Neural cell (in vitro differentiated cells): ENCODE data around the gene RGS17. TPM values are rescaled to one million over a fixed set of nuclear protein-coding genes. Genes with fewer than 3 reads are reported as not detected.

Experiments
- H2AFZ ChIP-seq: fragments of 200-600, 300-800 bp; sonication (generic), shearing (Covaris generic); 2 replicates; pipeline ENCODE4 v1.6.0; 2014; ENCODE audit warnings: low read depth, mild to moderate bottlenecking, antibody characterized with exemption, low read length, moderate library complexity
- H3F3A ChIP-seq: fragments of 200-600 bp; shearing (Covaris generic); 2 replicates; pipeline ENCODE4 v1.6.1; 2016; ENCODE audit warnings: mild to moderate bottlenecking, moderate library complexity, mixed read lengths, antibody characterized with exemption, low read length; ENCODE audit not compliant: insufficient read depth, poor library complexity, severe bottlenecking
- H3K27ac ChIP-seq: fragments of 200-600, 300-800 bp; sonication (generic), shearing (Covaris generic); 2 replicates; pipeline ENCODE4 v1.5.1; 2014; ENCODE audit warnings: mild to moderate bottlenecking, low read length, moderate library complexity
- H3K27me3 ChIP-seq: fragments of 300-800, 200-600 bp; sonication (generic), shearing (Covaris generic); 2 replicates; pipeline ENCODE4 v1.6.0; 2014; ENCODE audit warnings: mild to moderate bottlenecking, low read depth, low read length, moderate library complexity; ENCODE audit not compliant: insufficient read depth
- H3K36me3 ChIP-seq: fragments of 300-800, 200-600 bp; sonication (generic), shearing (Covaris generic); 2 replicates; pipeline ENCODE4 v1.5.1; 2014; ENCODE audit warnings: mild to moderate bottlenecking, antibody characterized with exemption, low read length, moderate library complexity; ENCODE audit not compliant: insufficient read depth
- H3K4me2 ChIP-seq: fragments of 300-800, 200-600 bp; sonication (generic), shearing (Covaris generic); 2 replicates; pipeline ENCODE4 v1.6.0; 2014; ENCODE audit warnings: mild to moderate bottlenecking, low read length
- H3K4me3 ChIP-seq: fragments of 300-800, 200-600 bp; sonication (generic), shearing (Covaris generic); 2 replicates; pipeline ENCODE4 v1.5.1; 2014; ENCODE audit warnings: mild to moderate bottlenecking, low read length, moderate library complexity
- H3K79me2 ChIP-seq: fragments of 200-600 bp; shearing (Covaris generic); replicated peaks from 2 replicates; pipeline ENCODE4 v1.6.0; 2014; ENCODE audit warnings: mild to moderate bottlenecking, low read length, moderate library complexity; ENCODE audit not compliant: insufficient read depth
- H3K9ac ChIP-seq: fragments of 300-800, 200-600 bp; sonication (generic), shearing (Covaris generic); 2 replicates; pipeline ENCODE4 v1.6.1; 2016; ENCODE audit warnings: mild to moderate bottlenecking, low read length, mixed read lengths
- H3K9me2 ChIP-seq: fragments of 200-600 bp; shearing (Covaris generic); 2 replicates; pipeline ENCODE4 v1.6.1; 2016; ENCODE audit warnings: mild to moderate bottlenecking, low read length, mixed read lengths; ENCODE audit not compliant: insufficient read depth
- H3K9me3 ChIP-seq: fragments of 200-600, 300-800 bp; sonication (generic), shearing (Covaris generic); 2 replicates; pipeline ENCODE4 v1.6.1; 2016; ENCODE audit warnings: mild to moderate bottlenecking, mixed run types, low read length, moderate library complexity, mixed read lengths
- H4K20me1 ChIP-seq: fragments of 200-600 bp; shearing (Covaris generic); 2 replicates; pipeline ENCODE4 v1.6.1; 2016; ENCODE audit warnings: mild to moderate bottlenecking, mixed run types; ENCODE audit not compliant: insufficient read depth
- EP300 ChIP-seq: fragments of 450-650 bp; conservative IDR thresholded peaks from 2 replicates; pipeline ENCODE4 v1.6.1; 2014; ENCODE audit warnings: antibody characterized with exemption, mild to moderate bottlenecking, moderate library complexity; ENCODE audit not compliant: poor library complexity, severe bottlenecking
- EZH2 ChIP-seq: fragments of 200-600, 300-800 bp; shearing (Covaris generic), sonication (generic); IDR thresholded peaks from 2 replicates; pipeline ENCODE4 v1.6.1; 2014; ENCODE audit warnings: antibody characterized with exemption, low read length, borderline replicate concordance, mild to moderate bottlenecking; ENCODE audit not compliant: insufficient read depth, poor library complexity, severe bottlenecking
- MXI1 ChIP-seq: fragments of 450-650 bp; conservative IDR thresholded peaks from 2 replicates; pipeline ENCODE4 v1.6.1; 2014; ENCODE audit warnings: antibody characterized with exemption, mild to moderate bottlenecking; ENCODE audit not compliant: poor library complexity, severe bottlenecking
- POLR2AphosphoS5 ChIP-seq: IDR thresholded peaks from 2 replicates; pipeline ENCODE4 v1.6.1; 2012
- RAD21 ChIP-seq: fragments of 450-650 bp; conservative IDR thresholded peaks from 2 replicates; pipeline ENCODE4 v1.6.1; 2014; ENCODE audit warnings: antibody characterized with exemption, mild to moderate bottlenecking, moderate library complexity
- SMC3 ChIP-seq: fragments of 450-650 bp; conservative IDR thresholded peaks from 2 replicates; pipeline ENCODE4 v1.6.1; 2014; ENCODE audit warnings: antibody characterized with exemption, mild to moderate bottlenecking, moderate library complexity; ENCODE audit not compliant: poor library complexity
- TAF1 ChIP-seq: IDR thresholded peaks from 2 replicates; pipeline ENCODE4 v1.6.1; 2012; ENCODE audit warnings: low read depth
- polyA plus RNA-seq: library from polyadenylated mRNA; depleted of rRNA; stranded (reverse); fragments of >200 nt; gene quantifications from 2 replicates; pipeline ENCODE4 v1.2.3, GENCODE V29; 2014
- TF ChIP-seq, protein P1 (sequence below): fragments of 450-650 bp; IDR thresholded peaks from 2 replicates; pipeline ENCODE4 v1.5.1; 2014; ENCODE audit warnings: antibody characterized with exemption, mild to moderate bottlenecking, moderate library complexity; ENCODE audit not compliant: poor library complexity, severe bottlenecking
- TF ChIP-seq, protein P2 (sequence below): IDR thresholded peaks from 2 replicates; pipeline ENCODE4 v1.6.1; 2012; ENCODE audit warnings: borderline replicate concordance

The RGS17 gene
- polyA plus RNA-seq, 1 donor from 2014 or later: 44.9 TPM

DNA sequence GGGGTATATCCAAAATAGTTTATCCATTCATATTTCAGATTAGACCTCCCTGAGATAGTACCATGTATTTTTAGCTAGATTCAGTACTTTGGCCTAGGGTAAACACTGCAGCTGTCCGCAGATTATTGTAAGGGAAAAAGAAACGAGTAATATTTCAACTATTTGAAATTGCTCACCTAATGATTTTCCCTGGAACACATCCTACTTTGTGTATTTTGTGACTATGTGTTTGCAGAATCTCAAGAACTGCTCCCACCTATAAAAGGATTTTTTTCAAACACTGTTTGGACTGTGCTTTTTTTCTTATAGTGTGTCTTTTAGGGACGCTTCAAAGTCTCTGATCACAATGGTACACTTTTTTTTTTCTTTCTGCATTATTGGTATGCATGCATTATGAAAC is 42.3 kb downstream of the RGS17 start:
- TF ChIP-seq TAF1: no peak
- no peak for TF ChIP-seq EP300
- no peak for TF ChIP-seq SMC3
- no peak for TF ChIP-seq MXI1
- TF ChIP-seq, protein P1, sequence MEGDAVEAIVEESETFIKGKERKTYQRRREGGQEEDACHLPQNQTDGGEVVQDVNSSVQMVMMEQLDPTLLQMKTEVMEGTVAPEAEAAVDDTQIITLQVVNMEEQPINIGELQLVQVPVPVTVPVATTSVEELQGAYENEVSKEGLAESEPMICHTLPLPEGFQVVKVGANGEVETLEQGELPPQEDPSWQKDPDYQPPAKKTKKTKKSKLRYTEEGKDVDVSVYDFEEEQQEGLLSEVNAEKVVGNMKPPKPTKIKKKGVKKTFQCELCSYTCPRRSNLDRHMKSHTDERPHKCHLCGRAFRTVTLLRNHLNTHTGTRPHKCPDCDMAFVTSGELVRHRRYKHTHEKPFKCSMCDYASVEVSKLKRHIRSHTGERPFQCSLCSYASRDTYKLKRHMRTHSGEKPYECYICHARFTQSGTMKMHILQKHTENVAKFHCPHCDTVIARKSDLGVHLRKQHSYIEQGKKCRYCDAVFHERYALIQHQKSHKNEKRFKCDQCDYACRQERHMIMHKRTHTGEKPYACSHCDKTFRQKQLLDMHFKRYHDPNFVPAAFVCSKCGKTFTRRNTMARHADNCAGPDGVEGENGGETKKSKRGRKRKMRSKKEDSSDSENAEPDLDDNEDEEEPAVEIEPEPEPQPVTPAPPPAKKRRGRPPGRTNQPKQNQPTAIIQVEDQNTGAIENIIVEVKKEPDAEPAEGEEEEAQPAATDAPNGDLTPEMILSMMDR: no peak
- TF ChIP-seq POLR2AphosphoS5: no peak
- TF ChIP-seq, protein P2, sequence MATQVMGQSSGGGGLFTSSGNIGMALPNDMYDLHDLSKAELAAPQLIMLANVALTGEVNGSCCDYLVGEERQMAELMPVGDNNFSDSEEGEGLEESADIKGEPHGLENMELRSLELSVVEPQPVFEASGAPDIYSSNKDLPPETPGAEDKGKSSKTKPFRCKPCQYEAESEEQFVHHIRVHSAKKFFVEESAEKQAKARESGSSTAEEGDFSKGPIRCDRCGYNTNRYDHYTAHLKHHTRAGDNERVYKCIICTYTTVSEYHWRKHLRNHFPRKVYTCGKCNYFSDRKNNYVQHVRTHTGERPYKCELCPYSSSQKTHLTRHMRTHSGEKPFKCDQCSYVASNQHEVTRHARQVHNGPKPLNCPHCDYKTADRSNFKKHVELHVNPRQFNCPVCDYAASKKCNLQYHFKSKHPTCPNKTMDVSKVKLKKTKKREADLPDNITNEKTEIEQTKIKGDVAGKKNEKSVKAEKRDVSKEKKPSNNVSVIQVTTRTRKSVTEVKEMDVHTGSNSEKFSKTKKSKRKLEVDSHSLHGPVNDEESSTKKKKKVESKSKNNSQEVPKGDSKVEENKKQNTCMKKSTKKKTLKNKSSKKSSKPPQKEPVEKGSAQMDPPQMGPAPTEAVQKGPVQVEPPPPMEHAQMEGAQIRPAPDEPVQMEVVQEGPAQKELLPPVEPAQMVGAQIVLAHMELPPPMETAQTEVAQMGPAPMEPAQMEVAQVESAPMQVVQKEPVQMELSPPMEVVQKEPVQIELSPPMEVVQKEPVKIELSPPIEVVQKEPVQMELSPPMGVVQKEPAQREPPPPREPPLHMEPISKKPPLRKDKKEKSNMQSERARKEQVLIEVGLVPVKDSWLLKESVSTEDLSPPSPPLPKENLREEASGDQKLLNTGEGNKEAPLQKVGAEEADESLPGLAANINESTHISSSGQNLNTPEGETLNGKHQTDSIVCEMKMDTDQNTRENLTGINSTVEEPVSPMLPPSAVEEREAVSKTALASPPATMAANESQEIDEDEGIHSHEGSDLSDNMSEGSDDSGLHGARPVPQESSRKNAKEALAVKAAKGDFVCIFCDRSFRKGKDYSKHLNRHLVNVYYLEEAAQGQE: no peak
- TF ChIP-seq RAD21: no peak
- no peak for TF ChIP-seq EZH2
- Histone ChIP-seq H3K4me2 (no peak overlapping the region), H2AFZ (no peak overlapping the region), H3F3A (no peaks in the 10 kb centered on the region), H3K79me2 (no peaks in the 10 kb centered on the region), H3K9ac (no peak overlapping the region), H3K4me3 (no peak overlapping the region), H4K20me1 (no peaks in the 10 kb centered on the region), H3K27me3 (no peaks in the 10 kb centered on the region), H3K27ac (no peak overlapping the region), H3K36me3 (no peaks in the 10 kb centered on the region), H3K9me2 (no peaks in the 10 kb centered on the region), H3K9me3 (no peaks in the 10 kb centered on the region)

DNA sequence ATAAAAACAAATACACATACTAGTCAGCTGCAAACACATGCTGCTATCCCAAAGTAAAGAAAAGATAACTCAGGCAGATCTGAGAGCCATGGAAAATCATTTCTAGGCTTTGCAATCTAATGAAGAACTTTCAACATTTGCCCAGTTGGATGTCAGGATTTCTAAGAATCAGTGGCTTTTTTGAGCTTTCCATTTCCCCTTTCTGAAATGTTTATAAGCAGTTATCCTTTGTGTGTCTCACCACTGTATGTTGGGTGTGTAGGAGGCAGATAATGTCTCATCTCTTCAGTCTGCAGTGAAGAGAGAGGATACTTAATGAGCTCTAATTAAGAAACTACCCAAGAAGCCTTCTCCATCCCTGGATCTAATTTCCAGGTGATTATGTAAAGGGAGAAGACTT is 43.6 kb downstream of the RGS17 start:
- H3K27ac ChIP-seq: no peak overlapping the region
- no peaks in the 10 kb centered on the region for H4K20me1 ChIP-seq
- no peaks in the 10 kb centered on the region for H3K9me3 ChIP-seq
- no peak overlapping the region for H3K4me2 ChIP-seq
- no peaks in the 10 kb centered on the region for H3K79me2 ChIP-seq
- no peaks in the 10 kb centered on the region for H3K36me3 ChIP-seq
- TF ChIP-seq TAF1 (no peak), RAD21 (no peak), EZH2 (no peak), POLR2AphosphoS5 (no peak), MXI1 (no peak), SMC3 (no peak), EP300 (no peak)
- TF ChIP-seq, protein P2: no peak
- TF ChIP-seq, protein P1: no peak
- H3K9me2 ChIP-seq: no peaks in the 10 kb centered on the region
- no peaks in the 10 kb centered on the region for H3K27me3 ChIP-seq
- H3K9ac ChIP-seq: no peak overlapping the region
- no peak overlapping the region for H3K4me3 ChIP-seq
- H2AFZ ChIP-seq: no peak overlapping the region
- H3F3A ChIP-seq: no peaks in the 10 kb centered on the region
